GM12878 (cell line): ENCODE measurements around the gene ANKRD60. TPM values are rescaled to one million over a fixed set of nuclear protein-coding genes. Genes with fewer than 3 reads are reported as not detected.

Experiments
- ATAC-seq: fragments of 200-7000 bp; cut with Tn5 transposase; 3 replicates; pipeline ENCODE4 v1.9.1; 2020; ENCODE audit warnings: mild to moderate bottlenecking, moderate library complexity
- BruUV-seq: library from RNA; stranded (reverse); fragments of 400-500 nt; replicated peaks from 2 replicates; lab custom pipeline; 2021; lab: Mats Ljungman, UMichigan
- CTCF ChIA-PET: fragments of 300-600 bp; sonication (Branson Sonifier 250); formaldehyde crosslinking; extraction: SDS; loops from one replicate; lab custom pipeline; 2021; ENCODE audit warnings: inconsistent platforms; lab: Yijun Ruan, JAX
- POLR2A ChIA-PET: fragments of 350-600 bp; formaldehyde crosslinking; extraction: SDS; loops from one replicate; lab custom pipeline; 2021; ENCODE audit warnings: inconsistent platforms; lab: Charles Lee
- RAD21 ChIA-PET: fragments of 300-600 bp; sonication (Branson Sonifier 250); formaldehyde crosslinking; loops from one replicate; lab custom pipeline; 2023; ENCODE audit warnings: antibody characterized with exemption; ENCODE audit not compliant: unreplicated experiment; lab: Charles Lee
- SMC1A ChIA-PET: fragments of 300-600 bp; sonication (Branson Sonifier 250); formaldehyde crosslinking; loops from one replicate; lab custom pipeline; 2023; ENCODE audit not compliant: unreplicated experiment, uncharacterized antibody; lab: Charles Lee
- DNase-seq: peaks from one replicate; pipeline ENCODE4 v3.0.0-alpha.2; 2011; ENCODE audit warnings: low read depth, low spot score
- FAIRE-seq: peaks from 3 replicates; lab custom pipeline; 2011; peaks lifted over from hg19 to GRCh38; lab: Jason Lieb, UNC
- H2AFZ ChIP-seq: 2 replicates; pipeline ENCODE4 v1.6.0; 2011; ENCODE audit warnings: low read depth, low read length, control low read depth; ENCODE audit not compliant: control insufficient read depth
- H3K27ac ChIP-seq: 2 replicates; pipeline ENCODE4 v1.5.1; 2011; ENCODE audit warnings: control low read depth; ENCODE audit not compliant: control insufficient read depth, insufficient read depth
- H3K27me3 ChIP-seq, 2 experiments: replicated peaks in 1 of 2; 2 replicates each; pipeline versions ENCODE4 v1.6.0 to v1.6.1; 2011; ENCODE audit warnings: low read length in 1 of 2; ENCODE audit not compliant: control insufficient read depth in 2 of 2, insufficient read depth in 2 of 2
- H3K36me3 ChIP-seq, 2 experiments: 2 replicates each; pipeline ENCODE4 v1.5.1; 2011; ENCODE audit warnings: low read length in 1 of 2; ENCODE audit not compliant: control insufficient read depth in 2 of 2, insufficient read depth in 2 of 2
- H3K4me1 ChIP-seq: 2 replicates; pipeline ENCODE4 v1.6.1; 2011; ENCODE audit warnings: mild to moderate bottlenecking, low read length, moderate library complexity, mixed read lengths; ENCODE audit not compliant: control insufficient read depth, insufficient read depth
- H3K4me2 ChIP-seq: 2 replicates; pipeline ENCODE4 v1.6.0; 2011; ENCODE audit warnings: control low read depth; ENCODE audit not compliant: control insufficient read depth, insufficient read depth
- H3K4me3 ChIP-seq: fragments of 200-600 bp; sonication (generic); 2 replicates; pipeline ENCODE4 v1.5.1; 2016
- H3K79me2 ChIP-seq: 2 replicates; pipeline ENCODE4 v1.6.0; 2011; ENCODE audit warnings: low read length; ENCODE audit not compliant: control insufficient read depth, insufficient read depth
- H3K9ac ChIP-seq: 2 replicates; pipeline ENCODE4 v1.8.0; 2011; ENCODE audit warnings: low read length, control low read depth, mixed read lengths; ENCODE audit not compliant: control insufficient read depth, insufficient read depth
- H3K9me3 ChIP-seq: replicated peaks from 3 replicates; pipeline ENCODE4 v1.5.1; 2011; ENCODE audit warnings: mild to moderate bottlenecking, low read length; ENCODE audit not compliant: control insufficient read depth, insufficient read depth
- H4K20me1 ChIP-seq: 2 replicates; pipeline ENCODE4 v1.6.0; 2011; ENCODE audit not compliant: control insufficient read depth, insufficient read depth
- CTCF ChIP-seq, 3 experiments: IDR thresholded peaks in 2 of 3; conservative IDR thresholded peaks in 1 of 3; 2 replicates each; pipeline ENCODE4 v1.5.1; 2011; ENCODE audit warnings: low read depth in 3 of 3, low read length in 3 of 3, mild to moderate bottlenecking in 3 of 3, control low read depth in 2 of 3, moderate library complexity in 2 of 3, inconsistent platforms in 1 of 3, mixed read lengths in 1 of 3; ENCODE audit not compliant: control insufficient read depth in 2 of 3, insufficient read depth in 1 of 3; ENCODE audit errors: extremely low read depth in 1 of 3
- EED ChIP-seq: sonication (generic); IDR thresholded peaks from 2 replicates; pipeline ENCODE4 v1.6.1; 2016; ENCODE audit warnings: antibody characterized with exemption, low read depth
- NFXL1 ChIP-seq: fragments of 450-650 bp; IDR thresholded peaks from 2 replicates; pipeline ENCODE4 v1.6.1; 2017; ENCODE audit warnings: antibody characterized with exemption, mild to moderate bottlenecking, borderline replicate concordance
- RFX5 ChIP-seq: IDR thresholded peaks from 2 replicates; pipeline ENCODE4 v1.6.1; 2011; ENCODE audit warnings: low read depth, low read length, improper control_type of control experiment
- ZBTB11 ChIP-seq: fragments of 450-650 bp; formaldehyde crosslinking; IDR thresholded peaks from 2 replicates; pipeline ENCODE4 v1.5.0; 2022; ENCODE audit warnings: mild to moderate bottlenecking, missing genetic modification characterization
- ZSCAN29 ChIP-seq: fragments of 450-650 bp; IDR thresholded peaks from 2 replicates; pipeline ENCODE4 v1.6.1; 2017; ENCODE audit warnings: mild to moderate bottlenecking, moderate library complexity
- WGBS: methylation state at CpG from one replicate; pipeline ENCODE4 v1.1.6; 2016; ENCODE audit warnings: low lambda C conversion rate; ENCODE audit not compliant: insufficient replicate concordance, insufficient coverage; ENCODE audit errors: missing lambda C conversion rate; 5-methylcytosine and 5-hydroxymethylcytosine counted together
- in situ Hi-C: fragments of 300-500 bp; cut with MboI; formaldehyde crosslinking; loops from 9 replicates; pipeline ENCODE4 v1.14.3; 2018; ENCODE audit warnings: mixed read lengths
- intact Hi-C: fragments of 100-400 bp; cut with micrococcal nuclease; formaldehyde crosslinking; loops from one replicate; pipeline ENCODE4 v1.14.2; 2022; ENCODE audit not compliant: unreplicated experiment
- polyA plus RNA-seq, 11 experiments: library from polyadenylated mRNA; depleted of rRNA in 4 of 11; unstranded in 6 of 11; stranded (reverse) in 5 of 11; fragments of >200 nt; fragmentation: Nextera tagmentation in 4 of 11; fragmentation: Illumina TruSeq in 1 of 11; extraction: Ambion mirVana in 4 of 11; extraction: Trizol in 1 of 11; gene quantifications; 1 replicate in 1 of 11; 2 replicates in 10 of 11; pipeline versions ENCODE4 v1.2.1 to v1.2.3, GENCODE V29; 2011 to 2016; ENCODE audit warnings: inconsistent platforms in 2 of 11, missing spikeins in 2 of 11, low read depth in 1 of 11
- total RNA-seq, 4 experiments: library from RNA; depleted of rRNA in 3 of 4; stranded (reverse); fragments of >200 nt in 3 of 4; fragmentation: Illumina TruSeq in 1 of 4; extraction: Trizol in 1 of 4; gene quantifications; 2 replicates each; pipeline versions ENCODE4 v1.2.1 to v1.2.3, GENCODE V29; 2013 to 2021

ANKRD60 gene
- total and polyA plus RNA-seq, 10 of the 15 experiments (the other 5 are each of a cell fraction or from before 2014, with no cell fraction given): not detected

- 17% methylated on average over 3 of the region's 3 CpGs for WGBS
- H3K36me3 ChIP-seq: no peaks in the 10 kb centered on the region
- ATAC-seq (no peak), FAIRE-seq (no peak), DNase-seq (no peak)
- no peak overlapping the region for H3K4me3 ChIP-seq
- H3K79me2 ChIP-seq: no peaks in the 10 kb centered on the region
- ChIA-PET RAD21 (interaction anchor here (1.3 kb wide), 1 partner anchor 584 kb away, joined by 4 read pairs; no protein-coding TSS in a partner anchor), POLR2A (no interaction called here), CTCF (interaction anchor here (0.8 kb wide), 1 partner anchor 591 kb away, joined by 3 read pairs; no protein-coding TSS in a partner anchor), SMC1A (no interaction called here)
- peaks cover 0 to 3% of the 10 kb centered on the region in 2 experiments; a peak in 3 of 4 replicates for H3K27me3 ChIP-seq
- H3K9me3 ChIP-seq: no peaks in the 10 kb centered on the region; the same call in 2 of the 3 replicates
- no peak overlapping the region for H2AFZ ChIP-seq
- no peak overlapping the region for H3K27ac ChIP-seq
- intact Hi-C loops (no loop called here), in situ Hi-C loops (loop anchor here (5.0 to 10.0 kb wide), 3 partner anchors 527 to 679 kb away; no protein-coding TSS in a partner anchor)
- H4K20me1 ChIP-seq: no peaks in the 10 kb centered on the region
- no peaks in the 10 kb centered on the region for H3K4me1 ChIP-seq
- no peak for TF ChIP-seq ZBTB11 (CRISPR knock-in tag)
- TF ChIP-seq RFX5: no peak
- TF ChIP-seq ZSCAN29: no peak
- no peak for TF ChIP-seq EED
- no peak for TF ChIP-seq NFXL1
- TF ChIP-seq CTCF (IDR thresholded peaks at IDR 0.05 in 2 of 3, conservative IDR thresholded peaks at IDR 0.05 in 1 of 3; ENCODE audit: control insufficient read depth in 2 of 3, extremely low read depth in 1 of 3, insufficient read depth in 1 of 3, low read depth in 3 of 3, low read length in 3 of 3): no peak
- no peak overlapping the region for H3K4me2 ChIP-seq
- H3K9ac ChIP-seq: no peak overlapping the region
- BruUV-seq: no TSS peak
Observed at GRCh38 chr20:58184063-58184462, 44.4 kb downstream of the ANKRD60 start.
